K562 (cell line): ENCODE results near the gene POLN.

Experiments
- CBX2 ChIP-seq: fragments of 200-600 bp; sonication (generic); IDR thresholded peaks from one replicate; pipeline ENCODE4 v1.6.1; 2012; ENCODE audit warnings: mild to moderate bottlenecking, low read length, inconsistent platforms; ENCODE audit not compliant: insufficient read depth, poor library complexity, severe bottlenecking
- CC2D1A ChIP-seq: fragments of 450-650 bp; IDR thresholded peaks from 2 replicates; pipeline ENCODE4 v1.6.1; 2017; ENCODE audit warnings: mild to moderate bottlenecking
- HDAC8 ChIP-seq: fragments of 450-650 bp; IDR thresholded peaks from 2 replicates; pipeline ENCODE4 v1.6.1; 2016; ENCODE audit warnings: mild to moderate bottlenecking, missing genetic modification characterization, moderate library complexity, missing compliant biosample characterization
- IRF2 ChIP-seq: sonication (generic); formaldehyde crosslinking; IDR thresholded peaks from 2 replicates; pipeline ENCODE4 v1.8.1; 2022; ENCODE audit warnings: mild to moderate bottlenecking, missing genetic modification reagents

DNA sequence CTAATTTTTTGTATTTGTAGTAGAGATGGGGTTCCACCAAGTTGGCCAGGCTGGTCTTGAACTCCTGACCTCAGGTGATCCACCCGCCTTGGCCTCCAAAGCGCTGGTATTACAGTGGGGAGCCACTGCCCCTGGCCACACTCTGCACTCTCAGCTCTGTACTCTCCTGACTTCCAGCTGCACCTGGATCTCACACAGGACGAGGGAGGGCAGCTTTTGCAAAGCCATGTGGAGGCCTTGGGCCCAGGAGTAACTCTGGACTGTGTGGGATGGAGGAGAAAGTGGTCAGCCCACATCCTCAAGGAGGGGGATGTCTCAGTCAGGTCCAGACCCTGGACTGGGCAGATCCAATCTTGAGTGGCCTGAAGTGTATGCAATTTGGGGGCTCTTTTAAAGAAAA, 159.8 kb downstream of the POLN start:
- TF ChIP-seq CBX2 (no peak), CC2D1A (no peak), IRF2 (CRISPR knock-in tag) (no peak), HDAC8 (no peak)
